MV-4-11 (cell line): ENCODE results near the gene NAPA.

Source experiments
- DNase-seq: peaks from one replicate; lab custom pipeline; 2025; lab: John Stamatoyannopoulos, UW

The NAPA gene

GRCh38 chr19:47514869-47515588 is at the start of gene NAPA:
Gene NAPA (minus strand): TSS chr19:47515063. CDS start chr19:47514940, 123 bp downstream.
- DNase-seq, result peak; percentile 100

- DNase-seq, result no peak
Observed at GRCh38 chr19:47564081-47564480, 49.2 kb upstream of the NAPA start.

- no peak for DNase-seq
Observed at GRCh38 chr19:47561440-47562057, 46.7 kb upstream of the NAPA start.

- DNase-seq, result no peak
Observed at GRCh38 chr19:47560999-47561398, 46.1 kb upstream of the NAPA start.

- no peak for DNase-seq
Observed at GRCh38 chr19:47550129-47550528, 35.3 kb upstream of the NAPA start.

- no peak for DNase-seq
Observed at GRCh38 chr19:47549261-47549862, 34.5 kb upstream of the NAPA start.

- no peak for DNase-seq
Observed at GRCh38 chr19:47547199-47547598, 32.3 kb upstream of the NAPA start.

- DNase-seq, result no peak
Observed at GRCh38 chr19:47545061-47545948, 30.4 kb upstream of the NAPA start.

- no peak for DNase-seq
Observed at GRCh38 chr19:47544476-47544875, 29.6 kb upstream of the NAPA start.

- DNase-seq, result no peak
Observed at GRCh38 chr19:47544075-47544474, 29.2 kb upstream of the NAPA start.

- DNase-seq, result no peak
Observed at GRCh38 chr19:47542030-47542475, 27.2 kb upstream of the NAPA start.

- DNase-seq, result peak; percentile 27
Observed at GRCh38 chr19:47541518-47541917, 26.7 kb upstream of the NAPA start.

GRCh38 chr19:47540748-47541147 is 25.9 kb upstream of the NAPA start:
- DNase-seq, result no peak

GRCh38 chr19:47539747-47540311 is 25.0 kb upstream of the NAPA start:
- DNase-seq, result no peak

GRCh38 chr19:47538812-47539211 is 23.9 kb upstream of the NAPA start:
- DNase-seq, result no peak

- no peak for DNase-seq
Observed at GRCh38 chr19:47537493-47537892, 22.6 kb upstream of the NAPA start.

GRCh38 chr19:47534628-47535027 is 19.8 kb upstream of the NAPA start:
- no peak for DNase-seq

GRCh38 chr19:47531640-47532387 is 17.0 kb upstream of the NAPA start:
- no peak for DNase-seq

GRCh38 chr19:47529018-47529742 is 14.3 kb upstream of the NAPA start:
- no peak for DNase-seq

- no peak for DNase-seq
Observed at GRCh38 chr19:47526798-47527197, 11.9 kb upstream of the NAPA start.

GRCh38 chr19:47523473-47523872 is 8.6 kb upstream of the NAPA start:
- no peak for DNase-seq
